ENCODE measurements around the gene RASAL3.

The RASAL3 gene

DNA sequence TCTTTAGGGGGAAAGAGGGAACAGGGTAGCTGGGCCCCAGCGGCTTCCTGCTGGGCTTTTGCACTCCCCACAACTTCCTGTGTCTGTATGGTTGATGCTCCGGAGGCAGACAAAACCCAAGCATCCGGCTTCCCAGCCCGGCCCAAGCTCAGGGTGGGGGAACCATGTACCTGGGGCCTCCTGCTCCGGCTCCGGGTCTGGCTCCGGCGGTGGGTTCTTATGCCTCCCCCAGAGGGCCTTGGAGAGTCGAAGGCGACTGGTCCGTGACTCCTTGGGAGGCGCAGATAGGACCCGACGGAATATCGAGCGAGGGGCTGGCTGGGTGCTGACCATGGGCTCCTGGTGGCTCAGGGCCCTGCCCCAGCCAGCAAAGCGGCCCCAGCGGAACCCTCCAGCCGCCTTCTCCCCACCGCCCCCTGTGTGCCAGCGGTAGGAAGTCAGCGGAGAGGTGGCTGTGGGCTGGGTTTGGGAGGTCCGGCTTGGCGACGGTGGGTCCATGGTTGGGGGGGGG is 428 bp downstream of the RASAL3 start:
- peak overlapping the region; percentile 91 for H3K4me3 ChIP-seq (ENCODE audit: low read length)
- peak overlapping the region; percentile 79 for H2AFZ ChIP-seq (ENCODE audit: low read depth, low read length)
- peak overlapping the region; percentile 67 for H3K27ac ChIP-seq (ENCODE audit: low read length)
- H3K4me1 ChIP-seq (ENCODE audit: low read length), result peaks cover 22% of the 10 kb centered on the region
- no peak for TF ChIP-seq EZH2phosphoT487 (IDR thresholded peaks at IDR 0.05; ENCODE audit: low read depth)
- TF ChIP-seq, protein P1, sequence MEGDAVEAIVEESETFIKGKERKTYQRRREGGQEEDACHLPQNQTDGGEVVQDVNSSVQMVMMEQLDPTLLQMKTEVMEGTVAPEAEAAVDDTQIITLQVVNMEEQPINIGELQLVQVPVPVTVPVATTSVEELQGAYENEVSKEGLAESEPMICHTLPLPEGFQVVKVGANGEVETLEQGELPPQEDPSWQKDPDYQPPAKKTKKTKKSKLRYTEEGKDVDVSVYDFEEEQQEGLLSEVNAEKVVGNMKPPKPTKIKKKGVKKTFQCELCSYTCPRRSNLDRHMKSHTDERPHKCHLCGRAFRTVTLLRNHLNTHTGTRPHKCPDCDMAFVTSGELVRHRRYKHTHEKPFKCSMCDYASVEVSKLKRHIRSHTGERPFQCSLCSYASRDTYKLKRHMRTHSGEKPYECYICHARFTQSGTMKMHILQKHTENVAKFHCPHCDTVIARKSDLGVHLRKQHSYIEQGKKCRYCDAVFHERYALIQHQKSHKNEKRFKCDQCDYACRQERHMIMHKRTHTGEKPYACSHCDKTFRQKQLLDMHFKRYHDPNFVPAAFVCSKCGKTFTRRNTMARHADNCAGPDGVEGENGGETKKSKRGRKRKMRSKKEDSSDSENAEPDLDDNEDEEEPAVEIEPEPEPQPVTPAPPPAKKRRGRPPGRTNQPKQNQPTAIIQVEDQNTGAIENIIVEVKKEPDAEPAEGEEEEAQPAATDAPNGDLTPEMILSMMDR (IDR thresholded peaks at IDR 0.05; ENCODE audit: low read depth, low read length), result peak; percentile 11; the same call in 1 of the 2 replicates
- no peaks in the 10 kb centered on the region for H4K20me1 ChIP-seq (ENCODE audit: insufficient read depth, low read length)
- H3K9ac ChIP-seq (ENCODE audit: low read length), result peak overlapping the region; percentile 93
- no peaks in the 10 kb centered on the region for H3K27me3 ChIP-seq (ENCODE audit: low read depth, low read length)
- peaks cover 12% of the 10 kb centered on the region for H3K79me2 ChIP-seq (ENCODE audit: low read length)
- H3K36me3 ChIP-seq (replicated peaks; ENCODE audit: low read depth, low read length), result peaks cover 12% of the 10 kb centered on the region
- peak overlapping the region; percentile 79 for H3K4me2 ChIP-seq (ENCODE audit: low read length)
- no peaks in the 10 kb centered on the region for H3K9me3 ChIP-seq (ENCODE audit: insufficient read depth, low read length)

DNA sequence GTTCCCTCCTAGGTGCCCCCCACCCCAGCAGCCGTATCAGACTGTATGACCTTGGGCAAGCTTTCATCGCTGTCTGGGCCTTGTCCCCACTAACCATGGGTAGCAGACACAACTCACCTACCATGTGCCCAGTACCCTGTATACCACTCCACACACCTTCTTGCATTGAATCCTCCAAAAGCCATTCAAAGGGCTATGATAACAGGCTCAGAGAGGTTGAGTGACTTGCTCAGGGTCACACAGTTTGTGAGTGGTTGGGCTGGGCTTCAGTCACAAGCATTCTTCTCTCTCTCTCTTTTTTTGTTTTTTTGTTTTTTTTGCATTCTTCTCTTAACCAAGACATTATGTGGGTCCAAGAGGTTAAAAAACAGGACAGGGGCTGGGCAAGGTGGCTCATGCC is 2.6 kb downstream of the RASAL3 start:
- peaks cover 15% of the 10 kb centered on the region for H3K4me1 ChIP-seq (ENCODE audit: low read length)
- H3K36me3 ChIP-seq (replicated peaks; ENCODE audit: low read depth, low read length), result peaks cover 27% of the 10 kb centered on the region
- no peaks in the 10 kb centered on the region for H3K9me3 ChIP-seq (ENCODE audit: insufficient read depth, low read length)
- H3K4me3 ChIP-seq (ENCODE audit: low read length), result no peak overlapping the region
- no peak overlapping the region for H3K27ac ChIP-seq (ENCODE audit: low read length)
- no peaks in the 10 kb centered on the region for H4K20me1 ChIP-seq (ENCODE audit: insufficient read depth, low read length)
- no peak overlapping the region for H3K9ac ChIP-seq (ENCODE audit: low read length)
- no peaks in the 10 kb centered on the region for H3K27me3 ChIP-seq (ENCODE audit: low read depth, low read length)
- peaks cover 12% of the 10 kb centered on the region for H3K79me2 ChIP-seq (ENCODE audit: low read length)
- no peak overlapping the region for H3K4me2 ChIP-seq (ENCODE audit: low read length)
- H2AFZ ChIP-seq (ENCODE audit: low read depth, low read length), result no peak overlapping the region
- TF ChIP-seq, protein P1 (IDR thresholded peaks at IDR 0.05; ENCODE audit: low read depth, low read length), result no peak
- no peak for TF ChIP-seq EZH2phosphoT487 (IDR thresholded peaks at IDR 0.05; ENCODE audit: low read depth)

DNA sequence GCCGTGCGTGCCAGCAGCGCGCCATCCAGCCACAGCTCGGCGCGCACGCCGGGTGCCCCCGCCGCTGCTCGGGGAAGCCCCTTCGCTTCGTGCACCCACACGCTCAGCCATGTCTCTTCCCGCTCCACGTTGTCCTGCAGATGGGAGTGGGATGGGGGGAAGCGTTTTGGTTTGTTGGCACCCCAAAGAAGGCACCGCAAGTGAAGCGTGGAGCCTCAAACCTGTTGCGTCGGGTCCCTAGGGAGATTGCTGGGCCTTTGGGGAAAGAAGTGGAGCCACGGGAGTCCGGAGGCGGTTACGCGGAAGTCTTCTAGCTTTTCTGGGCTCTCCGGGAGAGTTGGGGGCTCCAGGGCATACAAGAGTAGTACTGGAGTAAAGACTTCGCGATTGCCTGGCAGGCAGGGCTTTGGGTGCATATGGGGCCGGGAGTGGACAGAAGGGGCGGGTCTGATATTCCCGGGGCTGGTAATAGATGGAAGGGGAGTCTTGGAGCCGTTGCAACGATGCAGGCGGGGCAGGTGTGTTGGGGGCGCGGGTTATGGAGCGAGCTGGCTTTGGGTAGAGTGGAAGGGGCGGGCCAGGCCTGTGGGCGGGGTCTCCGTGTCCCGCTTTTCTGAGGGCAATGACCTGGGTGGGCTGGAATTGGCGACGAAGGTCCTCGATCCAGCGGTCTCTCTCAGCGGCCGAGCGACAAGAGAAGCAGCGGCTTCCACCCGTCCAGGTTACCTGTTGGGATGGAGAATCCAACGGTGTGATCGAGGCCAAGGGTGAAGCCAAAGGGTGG is 6.5 kb downstream of the RASAL3 start:
- no peaks in the 10 kb centered on the region for H4K20me1 ChIP-seq (ENCODE audit: insufficient read depth, low read length)
- H2AFZ ChIP-seq (ENCODE audit: low read depth, low read length), result no peak overlapping the region
- H3K4me3 ChIP-seq (ENCODE audit: low read length), result no peak overlapping the region
- no peak overlapping the region for H3K4me2 ChIP-seq (ENCODE audit: low read length)
- no peaks in the 10 kb centered on the region for H3K79me2 ChIP-seq (ENCODE audit: low read length)
- H3K27ac ChIP-seq (ENCODE audit: low read length), result no peak overlapping the region
- no peaks in the 10 kb centered on the region for H3K27me3 ChIP-seq (ENCODE audit: low read depth, low read length)
- TF ChIP-seq, protein P1 (IDR thresholded peaks at IDR 0.05; ENCODE audit: low read depth, low read length), result no peak
- TF ChIP-seq EZH2phosphoT487 (IDR thresholded peaks at IDR 0.05; ENCODE audit: low read depth), result no peak
- H3K36me3 ChIP-seq (replicated peaks; ENCODE audit: low read depth, low read length), result peaks cover 50% of the 10 kb centered on the region
- no peaks in the 10 kb centered on the region for H3K9me3 ChIP-seq (ENCODE audit: insufficient read depth, low read length)
- no peak overlapping the region for H3K9ac ChIP-seq (ENCODE audit: low read length)
- H3K4me1 ChIP-seq (ENCODE audit: low read length), result no peaks in the 10 kb centered on the region

GRCh38 chr19:15456871-15457700 is 7.3 kb downstream of the RASAL3 start:
- TF ChIP-seq, protein P1 (IDR thresholded peaks at IDR 0.05; ENCODE audit: low read depth, low read length), result no peak
- TF ChIP-seq EZH2phosphoT487 (IDR thresholded peaks at IDR 0.05; ENCODE audit: low read depth), result no peak
- H2AFZ ChIP-seq (ENCODE audit: low read depth, low read length), result no peak overlapping the region
- H3K9me3 ChIP-seq (ENCODE audit: insufficient read depth, low read length), result no peaks in the 10 kb centered on the region
- H4K20me1 ChIP-seq (ENCODE audit: insufficient read depth, low read length), result no peaks in the 10 kb centered on the region
- H3K4me1 ChIP-seq (ENCODE audit: low read length), result no peaks in the 10 kb centered on the region
- H3K79me2 ChIP-seq (ENCODE audit: low read length), result no peaks in the 10 kb centered on the region
- H3K4me2 ChIP-seq (ENCODE audit: low read length), result no peak overlapping the region
- no peak overlapping the region for H3K4me3 ChIP-seq (ENCODE audit: low read length)
- peaks cover 54% of the 10 kb centered on the region for H3K36me3 ChIP-seq (replicated peaks; ENCODE audit: low read depth, low read length)
- H3K27me3 ChIP-seq (ENCODE audit: low read depth, low read length), result no peaks in the 10 kb centered on the region
- no peak overlapping the region for H3K9ac ChIP-seq (ENCODE audit: low read length)
- no peak overlapping the region for H3K27ac ChIP-seq (ENCODE audit: low read length)
